Astrocyte (in vitro differentiated cells and primary cell): ENCODE measurements around the gene ROR1. TPM values are rescaled to one million over a fixed set of nuclear protein-coding genes. Genes with fewer than 3 reads are reported as not detected.
A peak's percentile ranks its signal among the peaks of the same experiment; 100 is the strongest.

Source experiments
- DNase-seq: peaks from one replicate; pipeline ENCODE4 v3.0.0-alpha.2; 2010; ENCODE audit warnings: low read depth
- FAIRE-seq: peaks from 2 replicates; lab custom pipeline; 2011; peaks lifted over from hg19 to GRCh38; lab: Jason Lieb, UNC
- H2AFZ ChIP-seq: 2 replicates; pipeline ENCODE4 v1.6.0; 2012; ENCODE audit warnings: low read depth, low read length, inconsistent platforms
- H3K27ac ChIP-seq: 2 replicates; pipeline ENCODE4 v1.5.1; 2011; ENCODE audit warnings: low read depth, low read length, inconsistent platforms
- H3K27me3 ChIP-seq: 2 replicates; pipeline ENCODE4 v1.6.0; 2011; ENCODE audit warnings: low read length, inconsistent platforms; ENCODE audit not compliant: insufficient read depth
- H3K36me3 ChIP-seq: 2 replicates; pipeline ENCODE4 v1.5.1; 2011; ENCODE audit warnings: low read length, inconsistent platforms; ENCODE audit not compliant: insufficient read depth
- H3K4me1 ChIP-seq: 2 replicates; pipeline ENCODE4 v1.5.1; 2011; ENCODE audit warnings: low read length, inconsistent platforms; ENCODE audit not compliant: insufficient read depth
- H3K4me2 ChIP-seq: 2 replicates; pipeline ENCODE4 v1.6.0; 2012; ENCODE audit warnings: low read length, inconsistent platforms
- H3K4me3 ChIP-seq: 2 replicates; pipeline ENCODE4 v1.5.1; 2011; ENCODE audit warnings: low read depth, mild to moderate bottlenecking, low read length, inconsistent platforms; ENCODE audit not compliant: insufficient read depth
- H3K79me2 ChIP-seq: 2 replicates; pipeline ENCODE4 v1.6.0; 2012; ENCODE audit warnings: mild to moderate bottlenecking, low read length, inconsistent platforms; ENCODE audit not compliant: insufficient read depth
- H3K9ac ChIP-seq: 2 replicates; pipeline ENCODE4 v1.6.0; 2012; ENCODE audit warnings: mild to moderate bottlenecking, low read length, inconsistent platforms
- H3K9me3 ChIP-seq: 2 replicates; pipeline ENCODE4 v1.5.1; 2012; ENCODE audit warnings: low read depth, mild to moderate bottlenecking, low read length, inconsistent platforms; ENCODE audit not compliant: insufficient read depth
- H4K20me1 ChIP-seq: 2 replicates; pipeline ENCODE4 v1.6.0; 2012; ENCODE audit warnings: low read length, inconsistent platforms; ENCODE audit not compliant: insufficient read depth
- H3K27ac Mint-ChIP-seq: one replicate; pipeline ENCODE4 v1.8.0; 2021; ENCODE audit warnings: mild to moderate bottlenecking, mixed read lengths; ENCODE audit not compliant: unreplicated experiment
- H3K27me3 Mint-ChIP-seq: one replicate; pipeline ENCODE4 v1.8.0; 2021; ENCODE audit warnings: low read depth, mixed read lengths; ENCODE audit not compliant: unreplicated experiment
- H3K36me3 Mint-ChIP-seq: one replicate; pipeline ENCODE4 v1.8.0; 2021; ENCODE audit warnings: low read depth, mixed read lengths; ENCODE audit not compliant: unreplicated experiment
- H3K4me1 Mint-ChIP-seq: one replicate; pipeline ENCODE4 v1.8.0; 2021; ENCODE audit warnings: low read depth, mixed read lengths; ENCODE audit not compliant: unreplicated experiment
- H3K4me3 Mint-ChIP-seq: one replicate; pipeline ENCODE4 v1.8.0; 2021; ENCODE audit warnings: mild to moderate bottlenecking, moderate library complexity, mixed read lengths; ENCODE audit not compliant: unreplicated experiment
- H3K9me3 Mint-ChIP-seq: one replicate; pipeline ENCODE4 v1.8.0; 2021; ENCODE audit warnings: mild to moderate bottlenecking, mixed read lengths; ENCODE audit not compliant: unreplicated experiment
- CTCF ChIP-seq: IDR thresholded peaks from 2 replicates; pipeline ENCODE4 v1.5.1; 2011; ENCODE audit warnings: low read depth, mild to moderate bottlenecking, inconsistent platforms, low read length, moderate library complexity; ENCODE audit not compliant: insufficient read depth
- EZH2 ChIP-seq: IDR thresholded peaks from 2 replicates; pipeline ENCODE4 v1.6.1; 2012; ENCODE audit warnings: mild to moderate bottlenecking, low read length, inconsistent platforms; ENCODE audit not compliant: insufficient read depth
- total RNA-seq: library from RNA; stranded (reverse); gene quantifications from 2 replicates; pipeline ENCODE4 v1.2.1, GENCODE V29; 2021

The ROR1 gene
- total RNA-seq, 1 donor from 2014 or later = 38.3 TPM

GRCh38 chr1:64163970-64164369 is 390.2 kb downstream of the ROR1 start:
- FAIRE-seq = no peak
- H3K27ac Mint-ChIP-seq = peak overlapping the region; percentile 14
- no peaks in the 10 kb centered on the region for H3K79me2 ChIP-seq

GRCh38 chr1:64166629-64167028 is 392.8 kb downstream of the ROR1 start:
- peaks cover 46% of the 10 kb centered on the region for H3K36me3 Mint-ChIP-seq
- Histone ChIP-seq H3K4me3 (no peak overlapping the region), H4K20me1 (no peaks in the 10 kb centered on the region), H3K27ac (no peak overlapping the region), H3K27me3 (no peaks in the 10 kb centered on the region), H3K36me3 (no peaks in the 10 kb centered on the region), H3K9me3 (no peaks in the 10 kb centered on the region), H3K9ac (no peak overlapping the region), H2AFZ (no peak overlapping the region), H3K4me2 (no peak overlapping the region), H3K79me2 (no peaks in the 10 kb centered on the region), H3K4me1 (peaks cover 5% of the 10 kb centered on the region)
- peaks cover 15% of the 10 kb centered on the region for H3K9me3 Mint-ChIP-seq
- FAIRE-seq (no peak), DNase-seq (no peak)
- H3K4me3 Mint-ChIP-seq = no peak overlapping the region
- H3K27me3 Mint-ChIP-seq = no peaks in the 10 kb centered on the region
- peaks cover 46% of the 10 kb centered on the region for H3K4me1 Mint-ChIP-seq
- TF ChIP-seq EZH2 = no peak
- no peak for TF ChIP-seq CTCF
- H3K27ac Mint-ChIP-seq = no peak overlapping the region

More at GRCh38 chr1:64163970-64164369, 390.2 kb downstream of the ROR1 start:
- no peaks in the 10 kb centered on the region for H4K20me1 ChIP-seq
- H3K9ac ChIP-seq = no peak overlapping the region
- peaks cover 7% of the 10 kb centered on the region for H3K4me1 ChIP-seq
- Mint-ChIP-seq H3K4me1 (peaks cover 48% of the 10 kb centered on the region), H3K9me3 (peaks cover 2% of the 10 kb centered on the region), H3K36me3 (peaks cover 31% of the 10 kb centered on the region), H3K4me3 (no peak overlapping the region), H3K27me3 (no peaks in the 10 kb centered on the region)
- no peak overlapping the region for H2AFZ ChIP-seq
- no peaks in the 10 kb centered on the region for H3K27me3 ChIP-seq
- no peaks in the 10 kb centered on the region for H3K9me3 ChIP-seq
- no peak overlapping the region for H3K4me3 ChIP-seq
- H3K27ac ChIP-seq = no peak overlapping the region
- DNase-seq = peak; percentile 46
- H3K4me2 ChIP-seq = no peak overlapping the region
- TF ChIP-seq EZH2 (no peak), CTCF (peak; percentile 49)
- H3K36me3 ChIP-seq = peaks cover 6% of the 10 kb centered on the region

- H3K9me3 ChIP-seq = no peaks in the 10 kb centered on the region
- no peak overlapping the region for H3K9ac ChIP-seq
- H3K4me2 ChIP-seq = no peak overlapping the region
- DNase-seq (peak; percentile 78), FAIRE-seq (peak; percentile 26)
- peaks cover 9% of the 10 kb centered on the region for H3K4me1 ChIP-seq
- Mint-ChIP-seq H3K9me3 (peaks cover 15% of the 10 kb centered on the region), H3K27ac (peak overlapping the region; percentile 41), H3K36me3 (peaks cover 46% of the 10 kb centered on the region), H3K4me1 (peaks cover 48% of the 10 kb centered on the region), H3K27me3 (no peaks in the 10 kb centered on the region), H3K4me3 (no peak overlapping the region)
- no peak overlapping the region for H3K27ac ChIP-seq
- H3K4me3 ChIP-seq = no peak overlapping the region
- H2AFZ ChIP-seq = no peak overlapping the region
- H3K79me2 ChIP-seq = no peaks in the 10 kb centered on the region
- no peaks in the 10 kb centered on the region for H4K20me1 ChIP-seq
- no peak for TF ChIP-seq CTCF
- no peak for TF ChIP-seq EZH2
- no peaks in the 10 kb centered on the region for H3K27me3 ChIP-seq
- H3K36me3 ChIP-seq = no peaks in the 10 kb centered on the region
Observed at GRCh38 chr1:64167176-64167575, 393.4 kb downstream of the ROR1 start.
